H9 (cell line): ENCODE data around the gene TBATA. TPM values are rescaled to one million over a fixed set of nuclear protein-coding genes. Genes with fewer than 3 reads are reported as not detected.

Experiments
- DNase-seq: peaks from one replicate; pipeline ENCODE4 v3.0.0-alpha.2; 2017
- H2AFZ ChIP-seq: one replicate; pipeline ENCODE4 v1.6.1; 2013; ENCODE audit warnings: mild to moderate bottlenecking, low read length, control low read depth, moderate library complexity
- H2AK5ac ChIP-seq: 2 replicates; pipeline ENCODE4 v1.6.1; 2013; ENCODE audit warnings: low read length, control low read depth, mixed read lengths; ENCODE audit not compliant: insufficient read length
- H2BK120ac ChIP-seq: one replicate; pipeline ENCODE4 v1.6.1; 2013; ENCODE audit warnings: low read depth, mild to moderate bottlenecking, low read length, control low read depth, inconsistent platforms; ENCODE audit not compliant: poor library complexity, severe bottlenecking
- H2BK12ac ChIP-seq: 2 replicates; pipeline ENCODE4 v1.6.1; 2013; ENCODE audit warnings: low read length, control low read depth, mixed read lengths, low read depth; ENCODE audit not compliant: insufficient read length
- H2BK15ac ChIP-seq: 2 replicates; pipeline ENCODE4 v1.6.1; 2013; ENCODE audit warnings: low read depth, low read length, control low read depth
- H2BK20ac ChIP-seq: one replicate; pipeline ENCODE4 v1.6.1; 2013; ENCODE audit warnings: low read depth, mild to moderate bottlenecking, low read length, control low read depth, inconsistent platforms; ENCODE audit not compliant: poor library complexity, severe bottlenecking
- H2BK5ac ChIP-seq: 2 replicates; pipeline ENCODE4 v1.6.1; 2013; ENCODE audit warnings: low read length, control low read depth, mixed read lengths; ENCODE audit not compliant: insufficient read length
- H3K14ac ChIP-seq: 2 replicates; pipeline ENCODE4 v1.6.1; 2013; ENCODE audit warnings: low read length, control low read depth; ENCODE audit not compliant: insufficient read depth
- H3K18ac ChIP-seq: 2 replicates; pipeline ENCODE4 v1.6.1; 2013; ENCODE audit warnings: low read depth, mild to moderate bottlenecking, mixed read lengths, low read length, control low read depth; ENCODE audit not compliant: insufficient read length
- H3K23ac ChIP-seq: 2 replicates; pipeline ENCODE4 v1.6.1; 2013; ENCODE audit warnings: low read length, control low read depth, mixed read lengths, low read depth; ENCODE audit not compliant: insufficient read length
- H3K23me2 ChIP-seq: 2 replicates; pipeline ENCODE4 v1.6.1; 2013; ENCODE audit warnings: low read depth, mild to moderate bottlenecking, mixed read lengths, low read length, control low read depth; ENCODE audit not compliant: insufficient read length, poor library complexity, severe bottlenecking
- H3K27ac ChIP-seq: 2 replicates; pipeline ENCODE4 v1.5.1; 2013; ENCODE audit warnings: low read length, control low read depth, mixed read lengths, low read depth; ENCODE audit not compliant: insufficient read length
- H3K27me3 ChIP-seq: 2 replicates; pipeline ENCODE4 v1.6.1; 2013; ENCODE audit warnings: low read length, control low read depth, inconsistent platforms; ENCODE audit not compliant: insufficient read depth
- H3K4ac ChIP-seq: 2 replicates; pipeline ENCODE4 v1.6.1; 2013; ENCODE audit warnings: low read depth, mild to moderate bottlenecking, control low read depth, inconsistent platforms, low read length, moderate library complexity
- H3K4me1 ChIP-seq: 2 replicates; pipeline ENCODE4 v1.6.1; 2013; ENCODE audit warnings: low read length, control low read depth, inconsistent platforms; ENCODE audit not compliant: insufficient read depth
- H3K4me2 ChIP-seq: 2 replicates; pipeline ENCODE4 v1.6.1; 2013; ENCODE audit warnings: low read length, control low read depth, mixed read lengths; ENCODE audit not compliant: insufficient read length, insufficient read depth
- H3K56ac ChIP-seq: 2 replicates; pipeline ENCODE4 v1.6.1; 2013; ENCODE audit warnings: low read depth, mild to moderate bottlenecking, mixed read lengths, low read length, control low read depth; ENCODE audit not compliant: insufficient read length
- H3K79me1 ChIP-seq: 2 replicates; pipeline ENCODE4 v1.6.1; 2013; ENCODE audit warnings: low read depth, mild to moderate bottlenecking, moderate library complexity, low read length, control low read depth, inconsistent platforms; ENCODE audit not compliant: insufficient read depth, poor library complexity, severe bottlenecking
- H3K79me2 ChIP-seq: 2 replicates; pipeline ENCODE4 v1.6.1; 2013; ENCODE audit warnings: low read length, control low read depth, inconsistent platforms; ENCODE audit not compliant: insufficient read depth
- H3K9ac ChIP-seq: 2 replicates; pipeline ENCODE4 v1.6.1; 2013; ENCODE audit warnings: low read length, control low read depth, mixed read lengths; ENCODE audit not compliant: insufficient read length; ENCODE audit errors: extremely low read depth
- H3K9me3 ChIP-seq: one replicate; pipeline ENCODE4 v1.6.1; 2013; ENCODE audit warnings: low read depth, low read length, inconsistent platforms; ENCODE audit not compliant: control insufficient read depth
- H3T11ph ChIP-seq: one replicate; pipeline ENCODE4 v1.6.1; 2013; ENCODE audit warnings: mild to moderate bottlenecking, low read length, control low read depth, inconsistent platforms
- H4K20me1 ChIP-seq: one replicate; pipeline ENCODE4 v1.6.1; 2013; ENCODE audit not compliant: control insufficient read depth, insufficient read length, insufficient read depth
- H4K5ac ChIP-seq: 2 replicates; pipeline ENCODE4 v1.6.1; 2013; ENCODE audit warnings: low read depth, mild to moderate bottlenecking, mixed read lengths, low read length, control low read depth; ENCODE audit not compliant: insufficient read length
- H4K8ac ChIP-seq: replicated peaks from 2 replicates; pipeline ENCODE4 v1.6.1; 2013; ENCODE audit warnings: low read length, control low read depth, mixed read lengths, low read depth; ENCODE audit not compliant: insufficient read length
- H4K91ac ChIP-seq: 2 replicates; pipeline ENCODE4 v1.6.1; 2013; ENCODE audit warnings: low read depth, mild to moderate bottlenecking, moderate library complexity, mixed read lengths, low read length, control low read depth; ENCODE audit not compliant: insufficient read length
- H3K27ac Mint-ChIP-seq, 3 experiments: 2 replicates in 2 of 3; 3 replicates in 1 of 3; pipeline ENCODE4 v1.8.0; 2020 to 2021; ENCODE audit warnings: mixed read lengths in 3 of 3, mild to moderate bottlenecking in 1 of 3, moderate library complexity in 1 of 3
- H3K27me3 Mint-ChIP-seq: 2 replicates; pipeline ENCODE4 v1.8.0; 2021; ENCODE audit warnings: low read depth, mild to moderate bottlenecking, moderate library complexity, mixed read lengths
- H3K36me3 Mint-ChIP-seq, 3 experiments: 2 replicates in 2 of 3; 3 replicates in 1 of 3; pipeline ENCODE4 v1.8.0; 2020 to 2021; ENCODE audit warnings: low read depth in 3 of 3, mixed read lengths in 3 of 3; ENCODE audit not compliant: insufficient read depth in 1 of 3
- H3K4me1 Mint-ChIP-seq, 2 experiments: 2 replicates each; pipeline ENCODE4 v1.8.0; 2020; ENCODE audit warnings: mixed read lengths in 2 of 2
- H3K4me3 Mint-ChIP-seq, 2 experiments: 2 replicates in 1 of 2; 3 replicates in 1 of 2; pipeline ENCODE4 v1.8.0; 2020 to 2021; ENCODE audit warnings: mild to moderate bottlenecking in 2 of 2, mixed read lengths in 2 of 2, moderate library complexity in 1 of 2
- H3K9me3 Mint-ChIP-seq, 2 experiments: 2 replicates in 1 of 2; 3 replicates in 1 of 2; pipeline ENCODE4 v1.8.0; 2020; ENCODE audit warnings: mild to moderate bottlenecking in 2 of 2, mixed read lengths in 2 of 2, moderate library complexity in 1 of 2
- CTCF ChIP-seq: fragments of 200-600 bp; sonication (generic); conservative IDR thresholded peaks from 3 replicates; pipeline ENCODE4 v1.8.0; 2021; ENCODE audit warnings: antibody characterized with exemption, mild to moderate bottlenecking
- WGBS: extraction: QIAGEN DNeasy Blood & Tissue Kit; methylation state at CpG from one replicate; pipeline ENCODE4 v1.1.7; 2013; ENCODE audit warnings: missing lambda C conversion rate, low lambda C conversion rate, mixed read lengths; ENCODE audit not compliant: insufficient read length; ENCODE audit errors: extremely low coverage; 5-methylcytosine and 5-hydroxymethylcytosine counted together
- total RNA-seq: library from RNA; stranded (reverse); gene quantifications from 2 replicates; pipeline ENCODE4 v1.2.1, GENCODE V29; 2021

TBATA gene
- total RNA-seq, 1 experiment from 2014 or later: not detected

DNA sequence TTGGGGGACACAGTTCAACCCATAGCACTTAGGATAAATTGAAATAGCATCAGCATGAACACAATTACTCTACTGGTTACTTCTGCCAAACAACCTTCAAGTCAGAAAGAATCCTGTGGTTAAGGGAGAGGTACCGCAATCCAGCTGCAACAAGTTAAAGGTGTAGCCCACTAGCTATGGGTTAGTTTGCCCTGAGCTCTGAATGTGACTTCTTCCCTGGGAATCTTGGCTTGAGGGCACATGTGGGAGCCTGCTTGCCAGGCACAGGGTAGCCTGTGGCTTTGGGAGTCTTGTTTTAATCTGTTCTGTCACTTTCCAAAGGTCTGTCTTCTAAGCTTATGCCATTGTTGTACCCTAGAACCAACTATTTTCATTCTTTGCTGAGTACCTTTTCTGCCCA lies 21.7 kb upstream of the TBATA start:
- Histone ChIP-seq H3K79me2 (no peaks in the 10 kb centered on the region), H2BK5ac (no peak overlapping the region), H3K9me3 (no peaks in the 10 kb centered on the region), H3K4me2 (no peak overlapping the region), H4K91ac (no peak overlapping the region), H3K56ac (no peak overlapping the region), H4K20me1 (no peaks in the 10 kb centered on the region), H3T11ph (no peak overlapping the region), H2BK20ac (no peak overlapping the region), H2AK5ac (no peak overlapping the region), H3K4me1 (peaks cover 6% of the 10 kb centered on the region; the same call in 1 of the 2 replicates), H3K14ac (no peak overlapping the region), H2AFZ (no peak overlapping the region), H3K18ac (no peak overlapping the region), H3K79me1 (no peaks in the 10 kb centered on the region), H2BK12ac (no peak overlapping the region), H2BK15ac (no peak overlapping the region), H3K27ac (no peak overlapping the region), H3K27me3 (no peaks in the 10 kb centered on the region), H3K23ac (no peak overlapping the region), H3K23me2 (no peaks in the 10 kb centered on the region), H3K4ac (no peak overlapping the region), H3K9ac (no peak overlapping the region), H4K8ac (no peak overlapping the region), H4K5ac (no peak overlapping the region), H2BK120ac (no peak overlapping the region)
- H3K36me3 Mint-ChIP-seq: no peaks in the 10 kb centered on the region
- peaks cover 21 to 22% of the 10 kb centered on the region in 2 experiments for H3K4me1 Mint-ChIP-seq
- TF ChIP-seq CTCF: no peak
- DNase-seq: no peak
- peaks cover 3% of the 10 kb centered on the region for H3K27me3 Mint-ChIP-seq
- H3K9me3 Mint-ChIP-seq: no peaks in the 10 kb centered on the region; a peak in 1 of 5 replicates
- H3K27ac Mint-ChIP-seq: no peak overlapping the region
- no CpG with 5 or more reads among the region's 1 CpG for WGBS
- no peak overlapping the region for H3K4me3 Mint-ChIP-seq
